ENCODE data around the gene GIGYF2. TPM values are rescaled to one million over a fixed set of nuclear protein-coding genes. Genes with fewer than 3 reads are reported as not detected.
"Not testable (repeated sequence)": the region's sequence is repeated elsewhere in the genome, so short reads cannot be mapped to it uniquely, and the experiment has no call there.

Gene GIGYF2
- polyA plus RNA-seq, 3 donors = 61.6 to 68.9 (median 62.0) TPM

GRCh38 chr2:232890896-232891601 lies 193.9 kb downstream of the GIGYF2 start:
- peak; percentile 58 for DNase-seq

GRCh38 chr2:232891621-232892071 lies 194.5 kb downstream of the GIGYF2 start:
- no peak for DNase-seq

- DNase-seq = no peak
These were observed 195.1 kb downstream of the GIGYF2 start for GRCh38 chr2:232892221-232892620.

GRCh38 chr2:232892843-232893242 lies 195.7 kb downstream of the GIGYF2 start:
- no peak for DNase-seq

- no peak for DNase-seq
These were observed 196.7 kb downstream of the GIGYF2 start for GRCh38 chr2:232893834-232894233.

- DNase-seq = no peak
These were observed 197.1 kb downstream of the GIGYF2 start for GRCh38 chr2:232894251-232894650.

GRCh38 chr2:232894746-232895145 lies 197.6 kb downstream of the GIGYF2 start:
- no peak for DNase-seq

- no peak for DNase-seq
These were observed 199.0 kb downstream of the GIGYF2 start for GRCh38 chr2:232896111-232896510.

- DNase-seq = no peak
These were observed 199.8 kb downstream of the GIGYF2 start for GRCh38 chr2:232896720-232897597.

- no peak for DNase-seq
These were observed 200.7 kb downstream of the GIGYF2 start for GRCh38 chr2:232897598-232898408.

- no peak for DNase-seq
These were observed 201.7 kb downstream of the GIGYF2 start for GRCh38 chr2:232898592-232899543.

- peak; percentile 37 for DNase-seq
These were observed 203.9 kb downstream of the GIGYF2 start for GRCh38 chr2:232900811-232901735.

GRCh38 chr2:232901736-232902578 lies 204.8 kb downstream of the GIGYF2 start:
- no peak for DNase-seq

- no peak for DNase-seq
These were observed 206.9 kb downstream of the GIGYF2 start for GRCh38 chr2:232903989-232904388.

- DNase-seq = not testable (repeated sequence)
These were observed 210.0 kb downstream of the GIGYF2 start for GRCh38 chr2:232906867-232907717.

- not testable (repeated sequence) for DNase-seq
These were observed 210.6 kb downstream of the GIGYF2 start for GRCh38 chr2:232907718-232908085.

- no peak for DNase-seq
These were observed 211.6 kb downstream of the GIGYF2 start for GRCh38 chr2:232908695-232909094.

All from renal pelvis (tissue), 4 donors.